HG02970 (cell line): ENCODE data around the gene KDM5D.

ENCODE experiments used
- ATAC-seq: cut with Tn5 transposase; IDR thresholded peaks from one replicate; pipeline ENCODE4 v1.9.1; 2021; ENCODE audit warnings: mild to moderate bottlenecking, moderate library complexity, moderate number of reproducible peaks; ENCODE audit not compliant: unreplicated experiment, low FRiP score

KDM5D gene

DNA sequence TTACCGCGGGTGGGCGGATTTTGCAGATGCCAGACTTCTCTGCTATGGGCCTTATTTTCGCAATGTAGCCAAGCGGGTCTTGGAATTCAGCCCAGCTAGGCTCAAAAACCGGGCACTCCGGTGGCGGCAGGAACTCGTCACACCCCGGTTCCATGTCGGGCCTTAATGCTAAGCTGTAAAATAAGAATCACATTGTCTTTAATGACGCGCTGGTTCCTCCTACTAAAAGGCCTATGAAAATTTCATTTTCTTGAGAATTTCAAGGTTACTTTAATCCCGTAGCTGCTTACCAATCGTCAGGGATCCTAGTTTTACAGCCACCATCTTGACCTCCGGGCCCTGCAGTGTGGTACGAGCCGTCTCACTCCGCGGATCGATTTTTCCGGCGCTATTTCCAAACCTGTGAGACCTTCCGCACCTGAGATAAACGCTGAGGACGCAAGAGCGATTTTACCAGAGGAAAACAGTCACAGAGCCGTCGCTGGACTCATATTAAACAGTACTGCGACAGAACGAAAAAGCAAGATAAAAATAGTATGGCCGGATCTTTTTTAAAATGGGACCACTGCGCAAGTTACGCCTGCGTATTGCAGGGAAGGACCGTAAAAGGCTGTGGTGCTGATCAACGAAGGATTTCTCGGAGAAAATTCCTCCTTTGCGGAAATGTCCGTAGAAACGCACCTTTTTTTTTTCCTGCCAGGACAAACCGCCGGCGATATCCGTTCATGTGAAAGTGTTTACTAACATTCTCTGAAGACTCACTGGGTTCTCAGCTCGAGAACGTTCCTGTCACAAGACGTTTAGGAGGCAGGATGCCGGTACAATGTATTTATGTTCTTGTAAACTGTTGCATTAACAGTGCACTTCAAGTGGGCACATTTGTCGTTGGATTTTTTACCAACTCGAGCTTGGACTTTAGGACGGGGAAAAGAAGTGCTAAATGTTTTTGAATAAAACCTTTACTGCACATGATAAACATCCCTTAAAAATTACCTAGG is at the start of gene KDM5D:
KDM5D (minus strand) TSS at position 346 of the 998 bp plus-strand sequence; CDS start at position 154, 192 bp downstream.
- no peak for ATAC-seq

DNA sequence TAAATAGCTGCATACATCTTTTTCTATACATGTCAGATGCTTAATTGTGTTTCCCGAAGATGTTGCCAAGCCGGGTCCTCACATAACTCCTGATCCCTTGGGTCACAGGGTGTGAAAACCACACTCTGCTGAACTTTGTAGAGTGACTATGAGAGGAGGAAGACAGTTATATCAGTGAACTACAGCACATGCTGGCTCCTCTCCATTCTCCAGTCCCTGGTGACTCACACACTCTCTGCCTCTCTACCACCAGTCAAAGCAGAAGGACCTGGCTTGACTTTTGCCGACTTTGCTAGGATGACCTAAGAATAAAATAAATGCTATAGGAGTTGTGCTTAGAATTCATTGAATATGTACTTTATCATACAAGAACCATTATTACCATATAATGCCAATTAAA is 23.8 kb upstream of the KDM5D start:
- no peak for ATAC-seq

GRCh38 chrY:19743331-19743730 is 1.2 kb downstream of the KDM5D start:
- no peak for ATAC-seq

GRCh38 chrY:19742153-19742552 is 2.4 kb downstream of the KDM5D start:
- ATAC-seq: no peak

GRCh38 chrY:19734425-19734824 is 10.1 kb downstream of the KDM5D start:
- no peak for ATAC-seq

- no peak for ATAC-seq
These were observed 26.6 kb downstream of the KDM5D start for GRCh38 chrY:19717950-19718349.

DNA sequence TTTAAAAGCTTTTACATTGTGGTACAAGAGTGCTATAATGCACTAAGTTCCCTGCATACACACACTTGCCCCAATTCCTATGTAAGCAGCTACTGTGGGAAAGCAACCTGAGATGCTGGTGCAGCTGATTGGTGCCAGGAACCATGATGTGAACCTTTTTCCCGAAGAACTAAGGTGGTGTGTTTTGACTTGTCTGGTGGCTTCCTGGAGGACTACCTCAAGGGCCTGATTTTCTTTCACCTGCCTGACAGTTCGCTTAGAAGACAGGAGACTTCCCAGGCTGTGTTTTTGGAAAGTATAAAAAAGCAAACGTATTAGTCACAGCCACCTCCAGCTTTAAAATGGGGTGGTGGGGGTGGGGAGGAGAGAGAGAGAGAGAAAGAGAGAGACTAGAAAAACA is 27.4 kb downstream of the KDM5D start:
- ATAC-seq: no peak

DNA sequence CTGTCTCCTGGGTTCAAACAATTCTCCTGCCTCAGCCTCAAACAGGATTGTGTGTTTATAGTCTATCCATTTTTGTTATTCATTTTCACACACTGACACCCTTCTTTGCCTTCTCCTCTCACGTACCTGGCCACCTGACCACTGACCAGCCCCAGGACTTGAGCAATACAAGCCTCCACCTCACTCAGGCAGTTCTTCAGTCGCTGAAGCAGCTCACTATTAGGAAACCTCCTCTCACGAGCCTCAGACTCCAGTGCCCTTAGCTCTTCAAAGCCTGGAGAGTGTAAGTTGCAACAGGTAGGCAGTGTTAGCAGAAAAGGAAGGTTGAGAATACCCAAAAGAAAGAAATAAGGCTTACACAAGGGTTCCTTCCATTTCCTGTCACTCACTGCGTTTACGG is 29.3 kb downstream of the KDM5D start:
- ATAC-seq: no peak

GRCh38 chrY:19713430-19713829 is 31.1 kb downstream of the KDM5D start:
- ATAC-seq: no peak

- no peak for ATAC-seq
These were observed 38.3 kb downstream of the KDM5D start for GRCh38 chrY:19706273-19706672.

- ATAC-seq: no peak
These were observed 46.0 kb downstream of the KDM5D start for GRCh38 chrY:19698495-19698894.

- no peak for ATAC-seq
These were observed 63.7 kb downstream of the KDM5D start for GRCh38 chrY:19680821-19681220.
